ENCODE measurements around the gene HAGH.
"Not testable (repeated sequence)": the region's sequence is repeated elsewhere in the genome, so short reads cannot be mapped to it uniquely, and the experiment has no call there.

Gene HAGH

GRCh38 chr16:1826691-1827573, at the start of gene HAGH, which contains the start of gene FAHD1:
TSS of gene HAGH (minus strand) at chr16:1826825. CDS start at chr16:1826787, 38 bp downstream.
TSS of gene FAHD1 (plus strand) at chr16:1827206. CDS start at chr16:1827239, 33 bp downstream.
- peak; percentile 94 for DNase-seq

GRCh38 chr16:1876066-1876465, 49.4 kb upstream of the HAGH start:
- DNase-seq, result not testable (repeated sequence)

- no peak for DNase-seq
Measured at GRCh38 chr16:1874854-1875253, 48.2 kb upstream of the HAGH start.

GRCh38 chr16:1871974-1872635, 45.5 kb upstream of the HAGH start, which contains the start of gene MEIOB:
TSS of gene MEIOB (minus strand) at chr16:1872164. CDS start at chr16:1868175, 3,989 bp downstream.
- no peak for DNase-seq

- DNase-seq, result no peak
Measured at GRCh38 chr16:1870365-1871082, 43.9 kb upstream of the HAGH start.

- DNase-seq, result no peak
Measured at GRCh38 chr16:1865902-1866690, 39.5 kb upstream of the HAGH start.

GRCh38 chr16:1863681-1864460, 37.2 kb upstream of the HAGH start:
- no peak for DNase-seq

GRCh38 chr16:1862394-1862793, 35.8 kb upstream of the HAGH start:
- DNase-seq, result no peak

GRCh38 chr16:1861730-1862129, 35.1 kb upstream of the HAGH start:
- DNase-seq, result no peak

- no peak for DNase-seq
Measured at GRCh38 chr16:1859650-1860049, 33.0 kb upstream of the HAGH start.

GRCh38 chr16:1858189-1858865, 31.7 kb upstream of the HAGH start:
- DNase-seq, result no peak

GRCh38 chr16:1857433-1858097, 30.9 kb upstream of the HAGH start:
- no peak for DNase-seq

GRCh38 chr16:1851793-1852192, 25.2 kb upstream of the HAGH start:
- no peak for DNase-seq

- no peak for DNase-seq
Measured at GRCh38 chr16:1850981-1851380, 24.4 kb upstream of the HAGH start.

- no peak for DNase-seq
Measured at GRCh38 chr16:1846416-1846815, 19.8 kb upstream of the HAGH start.

GRCh38 chr16:1845985-1846384, 19.4 kb upstream of the HAGH start:
- no peak for DNase-seq

GRCh38 chr16:1839554-1839953, 12.9 kb upstream of the HAGH start:
- DNase-seq, result no peak

GRCh38 chr16:1834096-1834495, 7.5 kb upstream of the HAGH start:
- DNase-seq, result no peak

- DNase-seq, result no peak
Measured at GRCh38 chr16:1832838-1833454, 6.3 kb upstream of the HAGH start.

All from KG1 (cell line).